ENCODE results near the gene INPP5B. TPM values are rescaled to one million over a fixed set of nuclear protein-coding genes. Genes with fewer than 3 reads are reported as not detected.

Gene INPP5B
- total and polyA plus RNA-seq, 9 of the 15 experiments (the other 6 are each of a cell fraction or from before 2014, with no cell fraction given), result 14.1 to 28.7 (median 20.9) TPM

DNA sequence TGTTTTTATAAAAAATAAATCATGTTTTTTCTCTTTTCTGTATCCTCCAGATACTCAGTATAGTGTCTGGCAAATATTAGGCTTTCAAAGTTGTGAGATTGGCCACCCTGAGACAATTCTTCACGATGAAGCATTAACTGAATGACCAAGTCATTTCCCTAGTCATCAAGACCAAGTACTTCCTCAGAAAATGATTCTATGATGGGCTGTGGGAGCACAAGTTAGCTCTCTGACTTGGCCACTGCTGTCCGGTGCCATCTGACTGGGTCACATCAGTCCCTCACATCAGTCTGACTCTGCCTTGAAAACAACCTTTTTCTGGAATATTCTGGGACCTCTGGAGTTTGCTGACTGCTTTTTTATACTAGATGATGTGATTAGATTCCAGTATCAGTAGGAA is 125.4 kb downstream of the INPP5B start:
- DNase-seq (ENCODE audit: extremely low read depth in 1 of 4, low spot score in 3 of 4), result no peak
- Histone ChIP-seq H4K20me1 (replicated peaks; ENCODE audit: control insufficient read depth, insufficient read depth, low read length) (no peaks in the 10 kb centered on the region), H3K9me3 (replicated peaks; ENCODE audit: control insufficient read depth, insufficient read depth, low read depth, low read length) (no peaks in the 10 kb centered on the region), H3K4me3 (no peak overlapping the region), H3K9ac (ENCODE audit: insufficient read depth in 1 of 2, low read depth in 2 of 2, low read length in 2 of 2) (no peak overlapping the region), H3K27ac (ENCODE audit: extremely low read depth, low read depth, low read length) (no peak overlapping the region), H2AFZ (ENCODE audit: low read depth, low read length) (no peak overlapping the region), H3K79me2 (ENCODE audit: control insufficient read depth, insufficient read depth, low read length) (no peaks in the 10 kb centered on the region), H3K4me1 (replicated peaks in 1 of 2; ENCODE audit: control insufficient read depth in 2 of 2, insufficient read depth in 2 of 2, low read length in 2 of 2) (no peaks in the 10 kb centered on the region), H3K36me3 (ENCODE audit: control insufficient read depth, insufficient read depth, low read length) (peaks cover 75% of the 10 kb centered on the region), H3K9me1 (ENCODE audit: control insufficient read depth, insufficient read depth, low read length) (no peaks in the 10 kb centered on the region), H3K4me2 (ENCODE audit: insufficient read depth, low read length) (no peak overlapping the region), H3K27me3 (ENCODE audit: control insufficient read depth in 2 of 2, insufficient read depth in 2 of 2, low read length in 2 of 2) (no peaks in the 10 kb centered on the region)
- in situ Hi-C loops (cut with MboI), result no loop called here
- intact Hi-C loops (cut with micrococcal nuclease), result no loop called here
- FAIRE-seq, result no peak
- POLR2A ChIA-PET, result interaction anchor here (1.7 kb wide), 1 partner anchor 13 kb away, joined by 7 read pairs; the partner anchor contains the start of genes C1orf122 and YRDC
- 80% methylated on average over 2 of the region's 2 CpGs for WGBS (ENCODE audit: insufficient coverage, low coverage, missing lambda C conversion rate)
- ATAC-seq, result no peak
- CTCF ChIA-PET (ENCODE audit: low intra/inter-chr PET ratio), result no interaction called here
- no TSS peak for BruUV-seq (replicated peaks)
- TF ChIP-seq PRPF4 (IDR thresholded peaks at IDR 0.05; ENCODE audit: insufficient read depth, low read depth, low read length, poor library complexity, severe bottlenecking) (no peak), ZNF280A (IDR thresholded peaks at IDR 0.05; ENCODE audit: low read depth, partially characterized antibody) (no peak), KLF6 (CRISPR knock-in tag; IDR thresholded peaks at IDR 0.05; ENCODE audit: borderline replicate concordance) (no peak), RBBP5 (IDR thresholded peaks at IDR 0.05; ENCODE audit: borderline replicate concordance, insufficient read depth, low read length, poor library complexity, severe bottlenecking) (no peak), HMG20B (CRISPR knock-in tag; IDR thresholded peaks at IDR 0.05) (no peak), NR2C1 (IDR thresholded peaks at IDR 0.05) (no peak), NR2C1 (tag; IDR thresholded peaks at IDR 0.05) (no peak), ZNF311 (CRISPR knock-in tag; IDR thresholded peaks at IDR 0.05) (no peak), SETDB1 (IDR thresholded peaks at IDR 0.05; ENCODE audit: low read length) (no peak), E2F3 (CRISPR knock-in tag; IDR thresholded peaks at IDR 0.05) (no peak), RAD51 (IDR thresholded peaks at IDR 0.05; ENCODE audit: borderline replicate concordance, low read depth) (no peak), ZNF644 (tag; IDR thresholded peaks at IDR 0.05; ENCODE audit: low read depth) (no peak), ELK3 (CRISPR knock-in tag; IDR thresholded peaks at IDR 0.05) (no peak), AFF4 (CRISPR knock-in tag; IDR thresholded peaks at IDR 0.05) (no peak)

Data from K562 (cell line).